ENCODE results near the gene SPATA16. TPM values are rescaled to one million over a fixed set of nuclear protein-coding genes. Genes with fewer than 3 reads are reported as not detected.

The SPATA16 gene
- total and polyA plus RNA-seq, 2 of the 13 experiments (the other 11 are each of a cell fraction or from before 2014, with no cell fraction given) = not detected

DNA sequence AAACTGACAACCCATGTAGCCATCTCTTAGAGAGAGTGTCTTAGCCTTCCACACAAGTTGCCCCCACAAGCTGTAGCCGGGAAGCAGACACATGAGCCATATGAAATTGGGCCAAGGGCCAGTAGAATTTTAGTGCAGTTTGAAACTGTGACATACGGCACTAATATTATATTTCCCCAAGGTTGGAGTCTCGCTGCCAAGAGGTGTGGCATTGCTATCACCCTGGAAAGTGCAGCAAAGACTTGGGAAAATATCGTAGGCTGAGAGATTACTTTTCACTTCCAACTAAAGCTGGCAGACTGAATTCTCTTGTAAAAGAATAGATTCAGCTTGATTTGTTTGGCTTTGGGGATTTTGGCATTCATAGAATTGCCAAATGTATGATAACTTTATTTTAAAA, 301.4 kb downstream of the SPATA16 start (continued):
- TF ChIP-seq, protein P1, sequence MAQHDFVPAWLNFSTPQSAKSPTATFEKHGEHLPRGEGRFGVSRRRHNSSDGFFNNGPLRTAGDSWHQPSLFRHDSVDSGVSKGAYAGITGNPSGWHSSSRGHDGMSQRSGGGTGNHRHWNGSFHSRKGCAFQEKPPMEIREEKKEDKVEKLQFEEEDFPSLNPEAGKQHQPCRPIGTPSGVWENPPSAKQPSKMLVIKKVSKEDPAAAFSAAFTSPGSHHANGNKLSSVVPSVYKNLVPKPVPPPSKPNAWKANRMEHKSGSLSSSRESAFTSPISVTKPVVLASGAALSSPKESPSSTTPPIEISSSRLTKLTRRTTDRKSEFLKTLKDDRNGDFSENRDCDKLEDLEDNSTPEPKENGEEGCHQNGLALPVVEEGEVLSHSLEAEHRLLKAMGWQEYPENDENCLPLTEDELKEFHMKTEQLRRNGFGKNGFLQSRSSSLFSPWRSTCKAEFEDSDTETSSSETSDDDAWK (CRISPR knock-in tag; IDR thresholded peaks at IDR 0.05) = no peak
- TF ChIP-seq ZNF362 (CRISPR knock-in tag; IDR thresholded peaks at IDR 0.05; ENCODE audit: borderline replicate concordance) = no peak
- no peak for TF ChIP-seq PHF5A (CRISPR knock-in tag; IDR thresholded peaks at IDR 0.05; ENCODE audit: low read depth, unreplicated experiment)
